HG02840 (cell line): Measurements from ENCODE around the gene ARHGAP32.
A peak's percentile ranks its signal among the peaks of the same experiment; 100 is the strongest.

Source experiments
- ATAC-seq: cut with Tn5 transposase; IDR thresholded peaks from one replicate; pipeline ENCODE4 v1.9.1; 2021; ENCODE audit warnings: mild to moderate bottlenecking, moderate library complexity, moderate number of reproducible peaks; ENCODE audit not compliant: unreplicated experiment, low FRiP score

The ARHGAP32 gene

DNA sequence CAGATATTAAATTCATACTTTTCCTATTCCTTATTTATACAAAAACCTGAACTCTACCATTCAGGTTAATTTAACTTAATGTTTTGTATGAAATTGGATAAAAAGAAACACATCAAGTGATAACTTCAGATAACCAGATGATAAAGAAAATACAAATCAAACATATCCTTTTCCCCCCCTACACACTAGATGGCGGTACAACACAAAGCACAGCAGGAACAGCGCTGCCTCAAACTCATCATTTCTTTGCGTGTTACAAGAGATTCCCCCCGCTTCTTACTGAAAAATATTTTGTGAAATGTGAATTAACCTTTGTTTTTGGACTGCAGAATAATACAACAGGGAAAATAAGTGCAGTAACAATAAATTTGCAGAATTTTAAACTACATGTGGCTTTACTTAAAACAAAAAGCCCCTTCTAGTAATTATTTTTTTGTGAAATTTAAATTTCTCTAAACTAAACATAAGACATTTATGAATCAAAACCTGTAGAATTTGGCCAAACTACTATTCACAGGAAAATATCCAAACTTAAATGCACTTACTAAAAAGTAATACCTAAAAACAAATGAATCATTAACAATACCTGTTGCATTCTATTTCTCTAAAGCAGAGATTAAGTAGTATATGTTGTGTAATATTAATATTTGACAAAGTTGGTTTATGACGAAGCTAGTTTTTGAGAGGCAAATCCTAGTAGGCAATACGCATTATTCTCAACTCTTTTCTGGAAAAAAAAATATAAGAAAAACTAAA, 74.4 kb downstream of the ARHGAP32 start:
- ATAC-seq = peak; percentile 58

DNA sequence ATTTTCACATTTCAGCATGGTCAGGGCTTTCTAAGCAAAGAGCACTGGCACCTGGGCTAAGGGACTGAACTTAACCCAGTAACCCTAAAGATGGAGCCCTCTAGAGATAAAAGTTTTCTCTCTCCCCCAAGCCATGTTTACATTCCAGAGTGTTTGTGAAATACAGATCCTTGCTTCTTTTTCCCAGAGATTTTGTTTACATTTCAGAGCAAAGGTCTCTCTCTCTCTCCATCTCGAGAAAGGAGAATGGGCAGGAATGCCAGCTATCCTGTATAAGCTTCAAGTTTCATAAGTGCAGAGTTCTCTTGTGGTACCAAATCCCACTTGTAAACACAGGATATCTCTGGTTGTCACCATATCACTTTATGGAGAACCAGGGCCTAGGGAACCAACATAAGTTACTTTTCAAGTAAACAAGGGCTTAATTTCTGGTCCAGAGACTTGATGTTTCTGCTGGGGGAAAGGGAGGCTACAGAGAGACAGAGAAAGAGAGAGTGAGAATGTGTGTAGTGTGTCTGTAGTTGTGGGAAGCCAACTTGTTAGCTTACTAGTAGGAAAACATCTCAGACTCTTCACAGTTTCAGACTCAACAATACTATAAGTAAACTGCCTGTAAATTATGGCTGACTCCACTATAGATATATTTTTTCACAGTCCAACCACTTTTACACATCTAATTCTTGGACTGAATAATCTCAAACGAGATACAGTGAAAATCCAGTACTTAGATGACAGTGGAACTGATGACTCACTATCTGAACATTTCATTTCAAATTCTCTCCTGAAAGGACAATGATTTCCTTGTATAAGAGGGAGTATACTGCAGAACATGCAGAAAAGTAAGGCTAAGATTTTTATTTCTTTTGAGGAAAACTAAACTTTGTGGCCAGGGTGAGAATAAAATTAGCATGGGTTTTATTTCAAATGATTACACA, 76.2 kb downstream of the ARHGAP32 start:
- ATAC-seq = no peak

- ATAC-seq = no peak
Measured at GRCh38 chr11:129109701-129110100, 82.4 kb downstream of the ARHGAP32 start.

DNA sequence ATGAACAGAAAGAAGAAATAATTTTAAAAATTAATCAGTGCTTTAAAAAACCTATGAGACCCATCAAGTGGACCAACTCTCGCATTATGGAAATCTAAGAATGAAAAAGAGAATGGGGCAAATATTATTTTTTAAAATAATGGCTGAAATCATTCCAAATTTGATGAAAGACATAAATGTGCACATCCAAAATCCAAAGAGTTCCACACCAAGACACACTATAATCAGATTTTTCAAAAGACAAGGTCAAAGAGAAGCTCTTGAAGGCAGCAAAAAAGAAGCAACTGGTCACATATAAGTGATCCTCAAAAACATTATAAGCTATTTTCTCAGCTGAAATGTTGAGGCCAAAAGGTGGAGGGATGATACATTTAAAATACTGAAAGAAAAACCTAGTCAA, 85.3 kb downstream of the ARHGAP32 start:
- ATAC-seq = no peak

DNA sequence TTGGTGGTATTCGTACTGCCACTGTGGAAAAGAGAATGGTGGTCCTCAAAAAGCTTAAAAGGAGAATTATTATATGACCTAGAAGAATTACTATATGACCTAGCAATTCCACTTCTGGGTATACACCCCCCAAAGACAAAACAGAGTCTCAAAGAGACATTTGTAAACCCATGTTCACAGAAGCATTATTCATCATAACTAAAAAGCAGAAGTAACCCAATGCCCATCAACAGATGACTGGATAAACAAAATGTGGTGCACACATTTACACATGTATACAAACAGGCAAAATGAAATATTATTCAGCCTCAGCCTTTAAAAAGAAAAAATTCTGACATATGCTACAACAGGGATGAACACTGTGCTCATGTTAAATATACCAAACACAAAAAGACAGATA, 89.4 kb downstream of the ARHGAP32 start:
- no peak for ATAC-seq

DNA sequence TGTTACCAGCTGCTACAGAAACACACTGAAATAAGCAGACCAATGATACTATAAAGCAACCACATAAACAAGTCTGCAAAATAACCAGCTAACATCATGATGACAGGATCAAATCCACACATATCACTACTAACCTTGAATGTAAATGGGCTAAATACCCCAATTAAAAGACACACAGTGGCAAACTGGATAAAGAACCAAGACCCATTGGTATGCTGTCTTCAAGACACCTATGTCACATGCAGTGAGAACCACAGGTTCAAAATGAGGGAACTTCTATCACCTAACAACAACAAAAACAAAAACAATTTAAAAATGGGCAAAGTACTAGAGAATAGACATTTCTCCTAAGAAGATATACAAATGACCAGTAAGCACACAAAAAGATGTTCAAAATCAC, 89.9 kb downstream of the ARHGAP32 start:
- ATAC-seq = no peak

GRCh38 chr11:129093283-129093682, 98.8 kb downstream of the ARHGAP32 start:
- no peak for ATAC-seq

GRCh38 chr11:129090056-129090455, 102.1 kb downstream of the ARHGAP32 start:
- no peak for ATAC-seq

DNA sequence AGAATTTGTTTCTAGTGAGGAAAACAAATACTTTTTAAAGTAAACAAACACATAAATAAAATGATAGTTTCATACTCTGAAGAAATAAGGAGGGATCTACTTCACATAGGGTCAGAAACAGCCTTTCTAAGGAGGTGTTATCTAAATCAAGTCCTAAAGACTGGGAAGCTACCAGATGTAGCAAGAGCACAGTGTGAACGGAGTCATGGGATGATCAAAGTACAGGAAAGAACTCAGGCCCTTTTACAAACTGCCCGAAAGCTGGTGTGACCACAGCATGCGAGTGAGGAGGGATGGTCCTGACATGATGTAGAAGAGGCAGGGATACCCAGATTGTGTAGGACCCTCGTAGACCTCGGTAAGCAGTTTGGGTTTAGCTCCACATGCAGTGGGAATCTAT, 102.8 kb downstream of the ARHGAP32 start:
- no peak for ATAC-seq

- ATAC-seq = no peak
Measured at GRCh38 chr11:129086976-129087375, 105.1 kb downstream of the ARHGAP32 start.

DNA sequence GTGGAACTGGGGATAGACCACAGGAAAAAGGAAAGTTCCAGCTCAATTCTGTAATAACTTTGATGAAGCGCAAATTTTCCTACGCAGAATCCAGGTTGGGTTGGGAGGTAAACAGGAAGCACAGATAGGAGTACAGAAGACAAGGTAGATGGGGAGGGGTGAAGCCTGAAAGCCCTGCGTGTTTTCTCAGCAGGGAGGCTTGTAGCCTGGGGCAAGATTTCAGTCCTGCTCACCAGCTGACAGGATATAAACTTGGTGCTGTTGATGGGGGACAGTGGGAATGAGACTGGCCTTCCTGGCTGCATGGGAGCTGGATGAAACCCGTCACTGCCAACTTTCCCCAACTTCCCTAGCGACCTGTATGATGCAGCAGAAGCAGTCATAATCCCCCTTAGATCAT, 114.9 kb downstream of the ARHGAP32 start:
- no peak for ATAC-seq

DNA sequence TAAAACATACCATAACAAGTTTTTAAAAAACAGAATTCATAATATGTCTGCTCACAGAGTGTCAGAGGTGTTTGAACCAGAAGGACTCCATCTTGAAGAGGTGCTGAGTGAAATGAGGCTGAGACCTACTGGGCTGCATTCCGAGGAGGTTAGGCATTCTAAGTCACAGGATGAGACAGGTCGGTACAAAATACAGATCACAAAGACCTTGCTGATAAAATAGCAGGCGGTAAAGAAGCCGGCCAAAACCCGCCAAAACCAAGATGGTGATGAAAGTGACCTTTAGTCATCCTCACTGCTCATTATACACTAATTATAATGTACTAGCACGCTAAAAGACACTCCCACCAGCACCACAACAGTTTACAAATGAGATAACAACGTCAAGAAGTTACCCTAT, 116.4 kb downstream of the ARHGAP32 start:
- no peak for ATAC-seq

DNA sequence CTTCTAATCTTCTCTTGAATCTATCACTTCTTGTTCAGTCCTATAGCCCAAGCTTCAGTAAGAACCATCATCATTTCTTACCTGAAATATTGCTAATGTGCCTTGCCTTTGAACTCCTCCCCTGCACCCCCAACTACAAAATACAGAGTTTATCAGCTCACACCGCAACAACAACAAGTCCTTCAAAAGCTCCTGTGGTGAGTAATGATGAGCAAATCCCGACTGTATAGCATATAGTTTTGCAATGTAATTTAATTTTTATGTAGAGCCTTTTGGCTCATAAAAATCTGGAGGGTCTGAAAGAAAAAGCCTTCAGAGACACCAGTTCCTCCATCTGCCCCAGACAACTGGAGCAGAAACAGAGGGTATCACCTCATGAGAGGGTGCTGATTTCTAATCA, 124.7 kb downstream of the ARHGAP32 start:
- ATAC-seq = no peak

- no peak for ATAC-seq
Measured at GRCh38 chr11:129066229-129066628, 125.9 kb downstream of the ARHGAP32 start.

DNA sequence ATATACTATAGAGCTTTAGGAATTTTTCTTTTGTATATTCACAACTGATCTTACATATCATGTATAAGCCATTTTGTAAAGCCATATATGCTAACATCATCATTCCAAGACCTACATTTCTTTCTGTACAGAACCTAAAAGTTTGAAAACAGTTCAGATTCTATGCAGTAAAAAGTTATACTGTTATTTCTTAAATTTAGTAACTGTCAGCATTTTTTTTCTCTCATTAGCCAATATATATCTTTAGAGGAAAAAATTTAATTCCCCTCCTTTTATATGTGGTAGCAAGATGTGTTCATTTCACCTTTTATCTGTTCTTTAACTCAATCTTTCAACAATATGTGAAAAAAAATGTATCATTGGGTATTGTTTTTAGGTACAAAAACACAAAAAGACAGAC, 129.0 kb downstream of the ARHGAP32 start:
- ATAC-seq = no peak

DNA sequence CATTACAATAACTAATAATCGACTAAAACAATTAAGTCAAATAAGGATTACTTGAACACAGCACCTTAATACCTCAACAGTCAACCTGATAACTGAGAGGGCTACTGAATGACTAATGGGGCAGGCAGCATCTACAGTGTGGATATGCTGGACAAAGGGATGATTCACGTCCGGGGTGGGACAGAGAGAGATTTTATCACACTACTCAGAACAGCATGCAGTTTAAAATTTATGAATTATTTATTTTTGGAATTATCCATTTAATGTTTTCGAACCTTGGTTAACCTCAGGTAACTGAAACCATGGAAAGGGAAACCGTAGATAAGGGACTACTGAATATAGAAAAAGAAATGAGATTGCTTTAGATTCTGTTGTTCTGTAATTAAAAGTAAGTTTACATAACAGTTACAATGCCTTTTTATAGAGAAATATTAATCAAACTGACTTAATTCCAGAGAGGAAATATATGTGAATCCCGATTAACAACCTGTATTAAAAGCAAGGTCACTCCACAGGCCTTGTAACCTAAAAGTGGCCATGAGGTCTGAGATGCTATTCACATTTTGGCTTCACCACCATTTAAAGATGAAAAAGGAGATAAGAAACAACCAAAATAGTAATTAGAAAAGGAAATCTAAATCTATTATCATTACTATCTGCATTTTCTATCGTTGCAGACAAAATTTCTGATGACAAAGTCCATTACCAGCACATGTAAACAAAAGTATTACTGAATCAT, 130.5 kb downstream of the ARHGAP32 start:
- no peak for ATAC-seq

DNA sequence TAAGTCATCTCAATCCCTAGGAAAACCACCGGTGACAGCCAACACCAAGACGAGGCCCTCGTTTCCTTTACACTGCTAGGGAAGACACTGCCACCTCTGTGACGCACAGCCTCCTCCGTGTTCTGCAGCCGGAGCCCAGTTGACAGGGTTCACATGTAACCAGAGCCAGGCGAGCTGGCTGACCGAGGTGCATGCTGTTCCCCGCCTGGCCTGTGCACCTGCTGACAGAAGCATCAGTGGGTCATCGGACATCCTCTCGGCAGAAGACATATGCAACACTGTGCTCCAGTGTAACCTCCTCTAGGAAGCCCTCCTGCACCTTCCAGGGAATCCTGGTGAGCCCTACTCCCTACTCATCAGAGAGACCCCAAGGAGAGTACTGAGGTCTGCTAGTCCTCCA, 135.2 kb downstream of the ARHGAP32 start:
- ATAC-seq = no peak

- no peak for ATAC-seq
Measured at GRCh38 chr11:129055196-129055595, 136.9 kb downstream of the ARHGAP32 start.

GRCh38 chr11:129048911-129049310, 143.2 kb downstream of the ARHGAP32 start:
- no peak for ATAC-seq

- no peak for ATAC-seq
Measured at GRCh38 chr11:129045150-129045549, 147.0 kb downstream of the ARHGAP32 start.

DNA sequence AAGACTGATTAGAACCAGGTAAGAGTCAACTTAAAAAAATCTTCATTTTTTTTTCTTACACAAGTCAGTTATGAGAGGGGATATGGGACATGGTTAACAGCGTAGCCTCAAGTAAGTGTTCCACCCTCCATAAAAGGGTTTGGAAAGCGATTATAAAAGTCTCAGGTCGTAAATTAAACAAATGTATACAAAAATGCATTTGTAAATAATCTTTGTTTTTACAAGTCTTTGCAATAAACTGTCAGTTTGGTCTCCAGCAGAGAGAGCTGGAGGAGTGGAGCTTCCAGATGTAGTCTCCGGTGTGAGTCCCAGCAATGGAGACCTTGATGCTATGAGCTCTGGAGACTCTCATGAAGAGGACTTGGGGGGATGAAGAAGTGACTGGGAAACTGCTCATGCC, 149.6 kb downstream of the ARHGAP32 start:
- ATAC-seq = no peak
